SHP77 (cell line): ENCODE results near the gene SMAD4.
"Not testable (repeated sequence)": the region's sequence is repeated elsewhere in the genome, so short reads cannot be mapped to it uniquely, and the experiment has no call there.

ENCODE experiments used
- DNase-seq, 2 experiments: peaks; one replicate each; lab custom pipeline; 2025; lab: John Stamatoyannopoulos, UW

The SMAD4 gene

DNA sequence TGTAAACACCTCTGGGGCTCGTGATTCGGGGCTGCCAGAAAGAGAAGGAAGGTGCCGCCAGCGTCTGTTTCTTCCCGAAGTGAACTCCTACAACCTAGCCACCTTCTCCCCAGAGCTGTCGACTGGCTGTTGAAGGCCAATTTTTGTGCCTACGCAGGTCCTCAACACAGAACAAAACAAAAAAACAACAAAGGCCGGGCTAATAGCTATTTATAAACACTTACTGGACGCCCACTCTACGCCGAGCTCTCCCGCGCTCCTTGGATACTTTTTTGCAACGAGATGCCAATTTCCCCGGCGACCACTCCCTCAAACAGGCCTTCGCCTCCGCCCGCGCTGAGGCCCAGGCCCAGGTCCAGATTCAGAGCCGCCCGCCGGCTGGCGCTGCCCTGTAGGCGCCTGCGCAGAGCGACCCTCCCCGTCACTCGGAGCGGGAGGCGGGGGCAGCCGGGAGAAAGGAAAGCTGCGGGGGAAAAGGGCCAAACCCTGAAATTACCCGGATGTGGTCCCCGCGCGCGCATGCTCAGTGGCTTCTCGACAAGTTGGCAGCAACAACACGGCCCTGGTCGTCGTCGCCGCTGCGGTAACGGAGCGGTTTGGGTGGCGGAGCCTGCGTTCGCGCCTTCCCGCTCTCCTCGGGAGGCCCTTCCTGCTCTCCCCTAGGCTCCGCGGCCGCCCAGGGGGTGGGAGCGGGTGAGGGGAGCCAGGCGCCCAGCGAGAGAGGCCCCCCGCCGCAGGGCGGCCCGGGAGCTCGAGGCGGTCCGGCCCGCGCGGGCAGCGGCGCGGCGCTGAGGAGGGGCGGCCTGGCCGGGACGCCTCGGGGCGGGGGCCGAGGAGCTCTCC is at the start of gene SMAD4:
Gene SMAD4 (plus strand): TSS at position 520 of the 843 bp plus-strand sequence. CDS start 16,834 bp downstream, outside the sequence.
- peak; percentile 88 to 94 for DNase-seq

GRCh38 chr18:50981381-50981780 is 48.6 kb upstream of the SMAD4 start:
- DNase-seq = no peak

- no peak for DNase-seq
These were observed 47.8 kb upstream of the SMAD4 start for GRCh38 chr18:50982086-50982801.

GRCh38 chr18:50982802-50983179 is 47.2 kb upstream of the SMAD4 start:
- no peak for DNase-seq

GRCh38 chr18:50986360-50987087 is 43.5 kb upstream of the SMAD4 start:
- no peak for DNase-seq

DNA sequence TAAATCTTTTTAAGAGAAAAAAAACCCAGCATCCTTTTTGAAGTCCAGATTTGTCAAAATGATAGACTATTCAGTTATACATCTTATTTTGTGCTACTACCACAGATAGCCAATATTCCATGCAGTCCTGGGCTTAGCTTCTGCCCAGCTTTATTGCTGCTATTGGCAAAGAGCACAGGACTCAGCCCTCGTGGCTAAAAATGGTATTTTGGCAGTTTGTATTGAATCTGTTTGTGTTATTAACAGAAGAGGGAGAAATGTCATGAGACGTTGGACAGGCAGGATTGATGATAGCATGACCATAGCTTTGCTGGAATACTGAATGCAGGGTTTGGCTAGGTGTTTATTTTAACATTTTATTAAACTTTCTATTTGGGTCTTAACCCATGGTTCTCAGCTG is 42.8 kb upstream of the SMAD4 start:
- no peak for DNase-seq

GRCh38 chr18:50989711-50990110 is 40.3 kb upstream of the SMAD4 start:
- DNase-seq = no peak

GRCh38 chr18:50992351-50992762 is 37.7 kb upstream of the SMAD4 start:
- DNase-seq = no peak

DNA sequence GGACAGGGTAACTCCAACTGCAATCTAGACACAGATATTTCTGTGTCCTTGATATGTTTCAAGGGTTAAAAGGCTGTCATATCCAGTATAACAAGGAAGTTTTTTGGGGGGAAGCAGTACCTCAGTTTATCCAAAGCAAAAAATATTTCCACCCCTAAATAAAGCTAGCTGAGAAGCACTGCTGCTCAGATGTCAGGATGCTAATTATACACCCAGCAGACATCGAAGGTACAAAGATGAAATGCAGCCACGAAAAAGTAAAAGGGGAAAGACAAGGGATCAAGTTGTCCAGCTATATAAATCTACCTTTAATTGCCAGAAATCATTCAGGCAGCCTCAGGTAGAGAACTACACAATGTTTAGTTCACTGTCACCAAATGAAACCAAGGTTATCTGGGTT is 36.0 kb upstream of the SMAD4 start:
- no peak for DNase-seq

GRCh38 chr18:51003174-51003573 is 26.8 kb upstream of the SMAD4 start:
- DNase-seq = not testable (repeated sequence)

GRCh38 chr18:51006061-51006818 is 23.8 kb upstream of the SMAD4 start:
- no peak for DNase-seq

GRCh38 chr18:51006948-51007789 is 22.8 kb upstream of the SMAD4 start:
- no peak for DNase-seq

GRCh38 chr18:51007790-51008139 is 22.2 kb upstream of the SMAD4 start:
- DNase-seq = no peak

DNA sequence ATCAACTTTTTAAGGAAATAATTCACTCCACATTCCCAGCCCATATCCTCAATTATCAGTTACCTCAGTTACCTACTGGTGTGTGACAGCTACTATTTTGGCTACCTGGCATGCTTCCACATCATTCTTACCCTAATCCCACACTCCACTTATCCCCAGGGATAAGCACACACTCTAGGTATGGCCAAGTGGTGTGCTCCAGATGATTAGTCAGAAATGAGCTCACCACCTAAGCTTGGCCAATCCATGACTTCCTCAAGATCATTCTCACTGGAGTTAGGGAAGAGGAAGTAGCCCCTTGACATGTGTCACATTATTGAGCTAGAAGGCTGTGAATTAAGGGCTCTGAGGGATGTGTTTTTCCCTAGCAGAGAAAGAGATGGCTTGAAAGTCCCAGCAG is 20.9 kb upstream of the SMAD4 start:
- DNase-seq = peak; percentile 3 to 58

DNA sequence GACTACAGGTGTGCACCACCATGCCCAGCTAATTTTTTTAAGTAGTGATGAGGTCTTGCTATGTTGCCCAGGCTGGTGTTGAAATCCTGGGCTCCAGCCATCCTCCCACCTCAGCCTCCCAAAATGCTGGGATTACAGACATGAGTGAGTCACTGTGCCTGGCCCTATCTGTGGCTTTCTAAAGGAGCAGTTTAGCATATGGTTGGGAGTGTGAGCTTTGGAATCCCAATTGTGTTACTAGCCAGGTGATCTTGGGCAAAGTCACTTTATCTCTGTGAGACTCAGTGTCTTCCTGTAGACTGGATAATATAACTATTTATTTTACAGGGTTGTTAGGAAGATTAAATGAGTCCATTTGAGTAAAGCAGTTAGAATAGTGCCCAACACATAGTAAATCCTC is 19.8 kb upstream of the SMAD4 start:
- DNase-seq = no peak

- no peak for DNase-seq
These were observed 18.3 kb upstream of the SMAD4 start for GRCh38 chr18:51011709-51012108.

DNA sequence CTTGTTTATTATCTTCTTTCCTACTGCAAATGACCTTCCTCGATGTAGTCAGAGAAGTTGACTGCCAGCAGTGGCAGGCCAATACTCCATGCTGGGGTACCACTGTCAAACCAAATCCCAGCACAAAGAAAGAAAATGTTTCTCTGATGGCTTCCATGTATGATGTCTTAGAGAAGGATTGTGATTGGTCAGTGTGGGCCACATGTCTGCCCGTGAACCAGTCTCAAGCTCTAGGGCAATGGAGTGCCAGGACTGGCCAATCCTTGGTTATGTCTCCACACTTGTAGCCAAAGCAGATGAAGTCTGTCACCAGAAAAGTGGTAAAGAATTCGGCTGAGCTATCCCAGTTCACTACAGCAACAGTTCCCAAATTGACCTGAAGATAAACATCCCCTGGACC is 17.6 kb upstream of the SMAD4 start:
- DNase-seq = no peak

GRCh38 chr18:51013259-51013658 is 16.8 kb upstream of the SMAD4 start:
- no peak for DNase-seq

DNA sequence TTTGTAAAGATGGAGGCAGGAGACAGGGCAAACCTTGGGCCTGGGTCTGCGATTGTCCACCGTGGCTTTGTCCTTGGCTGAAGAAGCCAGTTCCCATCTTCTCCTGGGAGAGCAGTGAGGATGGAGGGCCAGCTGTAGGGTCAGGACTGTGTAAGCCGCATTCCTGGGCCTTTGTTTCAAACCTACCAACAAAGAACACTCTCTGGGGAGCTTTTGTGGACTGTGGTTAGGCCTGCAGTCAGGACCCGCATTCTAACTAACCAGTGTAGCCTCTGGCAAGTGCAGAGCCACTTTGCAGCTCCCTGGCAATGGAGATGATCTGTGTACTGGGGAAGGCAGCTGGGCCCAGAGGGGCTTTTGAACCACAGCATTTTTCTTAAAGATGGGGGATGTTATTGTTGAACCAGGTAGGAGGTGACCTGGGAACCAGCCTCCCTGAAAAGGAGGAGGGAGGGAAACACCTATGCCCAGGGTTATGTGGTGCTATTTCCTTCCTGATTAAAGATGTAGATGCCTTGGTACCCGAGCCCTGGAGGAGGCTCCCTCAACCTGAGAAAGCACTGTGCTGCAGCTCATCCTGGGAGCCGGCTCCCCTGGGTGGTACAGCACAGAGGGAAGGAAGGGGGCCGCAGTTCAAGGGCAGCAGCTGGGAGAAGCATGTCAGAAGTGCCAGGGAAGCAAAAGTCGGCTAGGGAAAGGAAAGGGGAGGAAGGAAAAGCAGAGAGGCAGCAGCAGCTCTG is 12.7 kb upstream of the SMAD4 start:
- DNase-seq = no peak

DNA sequence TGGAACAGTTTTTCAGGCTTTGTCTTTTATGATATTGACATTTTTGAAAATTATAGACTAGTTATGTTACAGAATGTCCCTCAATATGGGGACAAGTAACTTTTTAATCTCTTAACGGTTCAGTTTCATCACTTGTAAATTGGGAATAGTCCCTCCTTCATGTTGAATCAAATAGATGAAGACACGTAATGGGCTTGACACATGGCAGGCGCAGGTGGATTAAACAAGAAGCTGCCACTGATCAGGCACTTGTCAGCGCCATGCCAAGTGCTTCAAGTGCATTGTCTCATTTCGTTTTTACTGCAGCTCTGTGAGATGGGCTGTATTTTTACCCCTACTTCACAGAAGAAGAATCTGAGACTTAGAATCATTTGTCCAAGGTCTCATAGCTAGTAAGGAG is 9.5 kb upstream of the SMAD4 start:
- no peak for DNase-seq
